Gastroesophageal sphincter (tissue), 4 donors: ENCODE measurements around the gene HCN1. TPM values are rescaled to one million over a fixed set of nuclear protein-coding genes. Genes with fewer than 3 reads are reported as not detected.

Source experiments
- ATAC-seq: fragments of 150-250 bp; one replicate; pipeline ENCODE4 v1.9.1; 2016; ENCODE audit warnings: mild to moderate bottlenecking, moderate library complexity
- H3K27ac ChIP-seq, 4 donors: fragments of 200-600 bp; sonication (generic) in 3 of 4; 1 replicate in 3 of 4; 2 replicates in 1 of 4; pipeline ENCODE4 v1.5.1; 2016 to 2019
- H3K27me3 ChIP-seq: fragments of 200-600 bp; sonication (generic); one replicate; pipeline ENCODE4 v1.5.1; 2019
- H3K36me3 ChIP-seq, 2 donors: fragments of 200-600 bp; sonication (generic); one replicate each; pipeline ENCODE4 v1.5.1; 2019; ENCODE audit warnings: control low read depth in 1 of 2
- H3K4me1 ChIP-seq, 3 donors: fragments of 200-600 bp; sonication (generic); 1 replicate in 2 of 3; 2 replicates in 1 of 3; pipeline ENCODE4 v1.5.1; 2016 to 2019; ENCODE audit warnings: control low read depth in 2 of 3
- H3K4me3 ChIP-seq, 2 donors: fragments of 200-600 bp; sonication (generic); one replicate each; pipeline ENCODE4 v1.5.1; 2019; ENCODE audit warnings: mild to moderate bottlenecking in 1 of 2, moderate library complexity in 1 of 2
- H3K9me3 ChIP-seq, 3 donors: fragments of 200-600 bp; sonication (generic); one replicate each; pipeline ENCODE4 v1.5.1; 2017 to 2019; ENCODE audit warnings: control low read depth in 2 of 3
- EP300 ChIP-seq: sonication (generic); formaldehyde crosslinking; IDR thresholded peaks from one replicate; pipeline ENCODE4 v1.6.1; 2017; ENCODE audit warnings: antibody characterized with exemption, mild to moderate bottlenecking
- POLR2A ChIP-seq, 2 donors: fragments of 450-650 bp; IDR thresholded peaks; one replicate each; pipeline ENCODE4 v1.6.1; 2017; ENCODE audit warnings: antibody characterized with exemption in 2 of 2, mild to moderate bottlenecking in 2 of 2, moderate library complexity in 1 of 2
- POLR2AphosphoS5 ChIP-seq: sonication (generic); formaldehyde crosslinking; IDR thresholded peaks from one replicate; pipeline ENCODE4 v1.6.1; 2017; ENCODE audit warnings: antibody characterized with exemption
- WGBS, 2 donors: methylation state at CpG; one replicate each; pipeline ENCODE4 v1.1.5; 2018; ENCODE audit warnings: low coverage in 1 of 2; 5-methylcytosine and 5-hydroxymethylcytosine counted together
- total RNA-seq, 4 donors: library from RNA; depleted of rRNA; stranded (reverse); fragments of >200 nt; gene quantifications; one replicate each; pipeline ENCODE4 v1.1.0, GENCODE V29; 2016
- TF ChIP-seq, protein P1 (sequence below), 4 experiments: fragments of 200-600 bp in 2 of 4; fragments of 450-650 bp in 2 of 4; sonication (generic) in 1 of 4; IDR thresholded peaks; one replicate each; pipeline ENCODE4 v1.5.1; 2017 to 2019; ENCODE audit warnings: antibody characterized with exemption in 4 of 4, mild to moderate bottlenecking in 2 of 4, moderate library complexity in 2 of 4

The HCN1 gene
- total RNA-seq, 4 donors from 2014 or later = 0.19 to 1.3 (median 0.63) TPM

DNA sequence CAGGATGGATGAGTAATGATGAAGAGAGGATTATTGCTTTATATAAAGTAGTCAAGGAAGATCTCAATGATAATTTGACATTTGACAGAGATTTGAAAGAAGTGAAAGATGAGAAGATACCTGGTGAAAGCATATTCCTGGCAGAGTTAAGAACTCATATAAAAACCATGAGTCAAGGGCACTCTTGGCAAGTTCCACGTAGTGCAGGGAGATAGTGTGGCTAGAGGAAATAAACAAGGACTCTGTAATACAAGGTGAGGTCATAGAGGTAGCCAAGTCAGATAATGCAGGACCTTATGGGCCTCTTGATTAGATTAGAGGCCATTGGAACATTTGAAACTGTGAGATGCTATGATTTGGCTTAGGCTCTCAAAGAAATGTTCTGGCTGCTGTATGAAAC is 72.3 kb downstream of the HCN1 start:
- H3K4me1 ChIP-seq = no peaks in the 10 kb centered on the region
- H3K4me3 ChIP-seq = no peak overlapping the region
- H3K27me3 ChIP-seq = no peaks in the 10 kb centered on the region
- no peaks in the 10 kb centered on the region for H3K9me3 ChIP-seq
- TF ChIP-seq EP300 (no peak), POLR2A (IDR thresholded peaks at IDR 0.05) (no peak), POLR2AphosphoS5 (no peak)
- TF ChIP-seq, protein P1, sequence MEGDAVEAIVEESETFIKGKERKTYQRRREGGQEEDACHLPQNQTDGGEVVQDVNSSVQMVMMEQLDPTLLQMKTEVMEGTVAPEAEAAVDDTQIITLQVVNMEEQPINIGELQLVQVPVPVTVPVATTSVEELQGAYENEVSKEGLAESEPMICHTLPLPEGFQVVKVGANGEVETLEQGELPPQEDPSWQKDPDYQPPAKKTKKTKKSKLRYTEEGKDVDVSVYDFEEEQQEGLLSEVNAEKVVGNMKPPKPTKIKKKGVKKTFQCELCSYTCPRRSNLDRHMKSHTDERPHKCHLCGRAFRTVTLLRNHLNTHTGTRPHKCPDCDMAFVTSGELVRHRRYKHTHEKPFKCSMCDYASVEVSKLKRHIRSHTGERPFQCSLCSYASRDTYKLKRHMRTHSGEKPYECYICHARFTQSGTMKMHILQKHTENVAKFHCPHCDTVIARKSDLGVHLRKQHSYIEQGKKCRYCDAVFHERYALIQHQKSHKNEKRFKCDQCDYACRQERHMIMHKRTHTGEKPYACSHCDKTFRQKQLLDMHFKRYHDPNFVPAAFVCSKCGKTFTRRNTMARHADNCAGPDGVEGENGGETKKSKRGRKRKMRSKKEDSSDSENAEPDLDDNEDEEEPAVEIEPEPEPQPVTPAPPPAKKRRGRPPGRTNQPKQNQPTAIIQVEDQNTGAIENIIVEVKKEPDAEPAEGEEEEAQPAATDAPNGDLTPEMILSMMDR (IDR thresholded peaks at IDR 0.05) = no peak
- H3K27ac ChIP-seq = no peak overlapping the region
- ATAC-seq = no peak
- 11 to 60% methylated on average over 1 of the region's 1 CpG for WGBS, 2 donors
- H3K36me3 ChIP-seq = no peaks in the 10 kb centered on the region

- ATAC-seq = no peak
- H3K9me3 ChIP-seq = no peaks in the 10 kb centered on the region
- H3K4me3 ChIP-seq = no peak overlapping the region
- TF ChIP-seq EP300 = no peak
- no peak for TF ChIP-seq POLR2AphosphoS5
- TF ChIP-seq, protein P1 (IDR thresholded peaks at IDR 0.05) = no peak
- no peak for TF ChIP-seq POLR2A (IDR thresholded peaks at IDR 0.05)
- no peaks in the 10 kb centered on the region for H3K4me1 ChIP-seq
- H3K27me3 ChIP-seq = no peaks in the 10 kb centered on the region
- no peaks in the 10 kb centered on the region for H3K36me3 ChIP-seq
- H3K27ac ChIP-seq = no peak overlapping the region
These were observed 73.8 kb downstream of the HCN1 start for GRCh38 chr5:45622365-45622764.

DNA sequence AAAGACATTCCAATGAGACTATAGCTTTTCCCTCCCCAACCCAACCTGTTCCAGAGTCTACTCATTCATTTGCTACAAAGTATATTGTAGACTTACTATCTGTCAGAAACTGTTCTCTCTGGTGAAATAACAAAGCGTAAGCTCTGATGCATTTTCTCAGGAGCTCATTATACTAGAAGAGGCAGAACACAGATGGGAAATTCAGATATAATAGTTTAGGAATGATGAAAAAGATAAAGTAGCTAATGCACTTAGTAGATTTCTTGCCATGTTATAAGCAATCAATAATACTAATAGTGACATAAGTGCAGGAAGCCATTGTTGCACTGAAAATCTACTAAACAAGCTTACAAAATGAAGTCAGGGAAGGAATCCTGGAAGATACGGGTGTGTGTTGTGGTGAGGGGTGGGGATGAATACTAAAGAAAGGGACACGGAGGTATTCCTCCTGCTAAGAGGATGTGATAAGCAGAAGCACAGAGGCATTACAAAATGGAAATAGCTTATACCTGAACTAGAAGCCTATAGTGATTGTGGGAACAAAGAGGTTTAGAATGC is 78.2 kb downstream of the HCN1 start:
- no peak overlapping the region for H3K4me3 ChIP-seq

GRCh38 chr5:45609661-45610060 is 86.5 kb downstream of the HCN1 start:
- no peaks in the 10 kb centered on the region for H3K4me1 ChIP-seq
- no peaks in the 10 kb centered on the region for H3K27me3 ChIP-seq
- no peak overlapping the region for H3K4me3 ChIP-seq
- no peaks in the 10 kb centered on the region for H3K36me3 ChIP-seq
- no peak for ATAC-seq
- no peak overlapping the region for H3K27ac ChIP-seq
- 61 to 72% methylated on average over 3 of the region's 3 CpGs for WGBS, 2 donors
- no peaks in the 10 kb centered on the region for H3K9me3 ChIP-seq
- TF ChIP-seq POLR2AphosphoS5 (no peak), EP300 (no peak), POLR2A (IDR thresholded peaks at IDR 0.05) (no peak)
- TF ChIP-seq, protein P1 (IDR thresholded peaks at IDR 0.05) = no peak

More for the DNA sequence above, 78.2 kb downstream of the HCN1 start:
- H3K36me3 ChIP-seq = no peaks in the 10 kb centered on the region
- H3K27me3 ChIP-seq = no peaks in the 10 kb centered on the region
- H3K4me1 ChIP-seq = no peaks in the 10 kb centered on the region
- ATAC-seq = no peak
- whole genome bisulfite sequencing, 2 donors = 46 to 74% methylated on average over 2 to 3 of the region's 3 CpGs
- TF ChIP-seq, protein P1 (IDR thresholded peaks at IDR 0.05) = no peak
- TF ChIP-seq POLR2A (IDR thresholded peaks at IDR 0.05) (no peak), EP300 (no peak), POLR2AphosphoS5 (no peak)
- H3K27ac ChIP-seq = no peak overlapping the region
- no peaks in the 10 kb centered on the region for H3K9me3 ChIP-seq

- Histone ChIP-seq H3K4me3 (no peak overlapping the region), H3K4me1 (no peaks in the 10 kb centered on the region), H3K27me3 (no peaks in the 10 kb centered on the region), H3K27ac (no peak overlapping the region), H3K36me3 (no peaks in the 10 kb centered on the region), H3K9me3 (no peaks in the 10 kb centered on the region)
- no peak for TF ChIP-seq POLR2A (IDR thresholded peaks at IDR 0.05)
- no peak for TF ChIP-seq EP300
- no peak for TF ChIP-seq POLR2AphosphoS5
- TF ChIP-seq, protein P1 (IDR thresholded peaks at IDR 0.05) = no peak
- 22 to 61% methylated on average over 2 of the region's 2 CpGs for WGBS, 2 donors
- no peak for ATAC-seq
These were observed 92.1 kb downstream of the HCN1 start for GRCh38 chr5:45604092-45604491.
